Endodermal cell (in vitro differentiated cells): ENCODE data around the gene TMED7. TPM values are rescaled to one million over a fixed set of nuclear protein-coding genes. Genes with fewer than 3 reads are reported as not detected.

ENCODE experiments used
- DNase-seq: peaks from one replicate; pipeline ENCODE4 v3.0.0-alpha.2; 2017
- H3K27ac ChIP-seq: 2 replicates; pipeline ENCODE4 v1.5.1; 2013; ENCODE audit warnings: mild to moderate bottlenecking, low read depth, low read length, moderate library complexity
- H3K27me3 ChIP-seq: 2 replicates; pipeline ENCODE4 v1.6.1; 2013; ENCODE audit warnings: mild to moderate bottlenecking, low read length, moderate library complexity; ENCODE audit not compliant: insufficient read depth, control insufficient read depth, poor library complexity, severe bottlenecking
- H3K36me3 ChIP-seq: 2 replicates; pipeline ENCODE4 v1.7.0; 2013; ENCODE audit warnings: mild to moderate bottlenecking, low read length, moderate library complexity; ENCODE audit not compliant: control insufficient read depth, insufficient read depth
- H3K4me1 ChIP-seq: one replicate; pipeline ENCODE4 v1.7.0; 2013; ENCODE audit warnings: low read length; ENCODE audit not compliant: control insufficient read depth, insufficient read depth
- H3K4me3 ChIP-seq: 2 replicates; pipeline ENCODE4 v1.5.1; 2013; ENCODE audit warnings: mild to moderate bottlenecking, low read length, moderate library complexity
- H3K9ac ChIP-seq: 2 replicates; pipeline ENCODE4 v1.6.1; 2013; ENCODE audit warnings: mild to moderate bottlenecking, low read length, moderate library complexity; ENCODE audit not compliant: poor library complexity, severe bottlenecking; ENCODE audit errors: extremely low read depth
- H3K9me3 ChIP-seq: 2 replicates; pipeline ENCODE4 v1.6.1; 2013; ENCODE audit warnings: mild to moderate bottlenecking, low read length, moderate library complexity; ENCODE audit not compliant: control insufficient read depth
- H3K27ac Mint-ChIP-seq: 2 replicates; pipeline ENCODE4 v1.8.0; 2020; ENCODE audit warnings: mixed read lengths
- H3K27me3 Mint-ChIP-seq: 2 replicates; pipeline ENCODE4 v1.8.0; 2021; ENCODE audit warnings: mild to moderate bottlenecking, mixed read lengths; ENCODE audit not compliant: insufficient read depth
- H3K36me3 Mint-ChIP-seq: 2 replicates; pipeline ENCODE4 v1.8.0; 2020; ENCODE audit warnings: low read depth, mixed read lengths
- H3K4me1 Mint-ChIP-seq: 2 replicates; pipeline ENCODE4 v1.8.0; 2020; ENCODE audit warnings: mixed read lengths
- H3K4me3 Mint-ChIP-seq: 2 replicates; pipeline ENCODE4 v1.8.0; 2020; ENCODE audit warnings: mild to moderate bottlenecking, moderate library complexity, mixed read lengths
- H3K9me3 Mint-ChIP-seq: 2 replicates; pipeline ENCODE4 v1.8.0; 2020; ENCODE audit warnings: mild to moderate bottlenecking, mixed read lengths
- CTCF ChIP-seq: fragments of 200-600 bp; sonication (generic); conservative IDR thresholded peaks from 2 replicates; pipeline ENCODE4 v1.5.0; 2021; ENCODE audit warnings: antibody characterized with exemption, mild to moderate bottlenecking
- WGBS, 2 experiments: methylation state at CpG; one replicate each; pipeline versions ENCODE4 v1.1.5 to v1.1.7; 2013; ENCODE audit warnings: missing lambda C conversion rate in 2 of 2, mixed read lengths in 1 of 2; ENCODE audit not compliant: insufficient coverage in 1 of 2, insufficient read length in 1 of 2; 5-methylcytosine and 5-hydroxymethylcytosine counted together
- total RNA-seq, 2 donors: library from RNA; stranded (reverse); fragmentation: NEBNext Ultra II Directional in 1 of 2; extraction: Animal tissue kit (Norgen Biotek cat#: 25700) in 1 of 2; gene quantifications; 2 replicates in 1 of 2; 3 replicates in 1 of 2; pipeline ENCODE4 v1.2.1, GENCODE V29; 2021

Gene TMED7
- total RNA-seq, 2 donors from 2014 or later: 64.4 to 75.3 TPM

- TF ChIP-seq CTCF: no peak
- Histone ChIP-seq H3K9ac (no peak overlapping the region), H3K9me3 (no peaks in the 10 kb centered on the region), H3K4me3 (no peak overlapping the region), H3K36me3 (peaks cover 4% of the 10 kb centered on the region), H3K4me1 (no peaks in the 10 kb centered on the region), H3K27me3 (no peaks in the 10 kb centered on the region), H3K27ac (no peak overlapping the region)
- H3K9me3 Mint-ChIP-seq: no peaks in the 10 kb centered on the region
- DNase-seq: no peak
- H3K27ac Mint-ChIP-seq: no peak overlapping the region
- H3K4me3 Mint-ChIP-seq: no peak overlapping the region
- H3K36me3 Mint-ChIP-seq: no peaks in the 10 kb centered on the region
- no peaks in the 10 kb centered on the region for H3K27me3 Mint-ChIP-seq
- WGBS, 2 experiments: 92% methylated on average over 2 of the region's 5 CpGs; no CpG with 5 or more reads in 1 of the 2 experiments
- H3K4me1 Mint-ChIP-seq: no peaks in the 10 kb centered on the region
Measured at GRCh38 chr5:115627295-115627865, 1.5 kb upstream of the TMED7 start.

- Histone ChIP-seq H3K36me3 (peaks cover 9% of the 10 kb centered on the region), H3K4me1 (no peaks in the 10 kb centered on the region), H3K9ac (peak overlapping the region; percentile 83), H3K9me3 (no peaks in the 10 kb centered on the region), H3K27ac (peak overlapping the region; percentile 69), H3K27me3 (no peaks in the 10 kb centered on the region), H3K4me3 (peak overlapping the region; percentile 89)
- TF ChIP-seq CTCF: no peak
- H3K27ac Mint-ChIP-seq: peak overlapping the region; percentile 96
- H3K36me3 Mint-ChIP-seq: no peaks in the 10 kb centered on the region
- H3K9me3 Mint-ChIP-seq: no peaks in the 10 kb centered on the region
- H3K4me3 Mint-ChIP-seq: no peak overlapping the region
- no peak for DNase-seq
- no peaks in the 10 kb centered on the region for H3K27me3 Mint-ChIP-seq
- 0% methylated on average over 9 of the region's 9 CpGs; no CpG with 5 or more reads in 1 of the 2 experiments for WGBS, 2 experiments
- peaks cover 1% of the 10 kb centered on the region for H3K4me1 Mint-ChIP-seq
Measured at GRCh38 chr5:115626445-115626823, 598 bp upstream of the TMED7 start.

- Mint-ChIP-seq H3K36me3 (peaks cover 5% of the 10 kb centered on the region), H3K27me3 (no peaks in the 10 kb centered on the region), H3K9me3 (no peaks in the 10 kb centered on the region), H3K4me3 (no peak overlapping the region), H3K4me1 (peaks cover 2% of the 10 kb centered on the region), H3K27ac (no peak overlapping the region)
- DNase-seq: no peak
- Histone ChIP-seq H3K27ac (no peak overlapping the region), H3K36me3 (peaks cover 19% of the 10 kb centered on the region), H3K9ac (peak overlapping the region; percentile 83), H3K4me3 (peak overlapping the region; percentile 89), H3K9me3 (no peaks in the 10 kb centered on the region), H3K27me3 (no peaks in the 10 kb centered on the region), H3K4me1 (no peaks in the 10 kb centered on the region)
- 54 to 63% methylated on average over 1 to 3 of the region's 3 CpGs for whole genome bisulfite sequencing, 2 experiments
- TF ChIP-seq CTCF: no peak
Measured at GRCh38 chr5:115624994-115625393, 842 bp downstream of the TMED7 start.
